Left lung (tissue), 10 donors: ENCODE measurements around the gene LSM11. TPM values are rescaled to one million over a fixed set of nuclear protein-coding genes. Genes with fewer than 3 reads are reported as not detected.

ENCODE experiments used
- ATAC-seq: fragments of 200-7000 bp; cut with Tn5 transposase; one replicate; pipeline ENCODE4 v1.9.1; 2020; ENCODE audit warnings: moderate library complexity
- DNase-seq, 4 donors: peaks; one replicate each; pipeline ENCODE4 v3.0.0-alpha.2; 2013 to 2020
- H3K27ac ChIP-seq, 2 donors: fragments of 200-600 bp; sonication (generic) in 1 of 2; one replicate each; pipeline versions ENCODE4 v1.5.0 to v1.8.0; 2020 to 2021
- H3K27me3 ChIP-seq, 2 donors: fragments of 200-600 bp; sonication (generic) in 1 of 2; one replicate each; pipeline versions ENCODE4 v1.5.0 to v1.8.0; 2020 to 2021
- H3K36me3 ChIP-seq, 2 donors: fragments of 200-600 bp; sonication (generic) in 1 of 2; one replicate each; pipeline versions ENCODE4 v1.5.0 to v1.8.0; 2020 to 2021
- H3K4me1 ChIP-seq, 2 donors: fragments of 200-600 bp; one replicate each; pipeline ENCODE4 v1.8.0; 2021
- H3K4me3 ChIP-seq, 2 donors: fragments of 200-600 bp; sonication (generic) in 1 of 2; one replicate each; pipeline versions ENCODE4 v1.5.0 to v1.8.0; 2020 to 2021; ENCODE audit warnings: mild to moderate bottlenecking in 1 of 2
- H3K9me3 ChIP-seq, 2 donors: fragments of 200-600 bp; sonication (generic) in 1 of 2; one replicate each; pipeline versions ENCODE4 v1.5.0 to v1.8.0; 2020 to 2021
- intact Hi-C, 2 donors: fragments of 100-400 bp; cut with DNase I; formaldehyde crosslinking; loops; one replicate each; pipeline versions ENCODE4 v1.11.2 to v1.14.2; 2022
- polyA plus RNA-seq, 6 donors: library from polyadenylated mRNA; unstranded; fragments of 120-200 nt; gene quantifications; one replicate each; pipeline ENCODE4 v1.2.1, GENCODE V29; 2013; ENCODE audit not compliant: insufficient read length in 6 of 6
- total RNA-seq, 2 donors: library from RNA; stranded (reverse); fragmentation: NEBNext Ultra II Directional; extraction: Animal tissue kit (Norgen Biotek cat#: 25700); gene quantifications; one replicate each; pipeline ENCODE4 v1.2.1, GENCODE V29; 2021
- TF ChIP-seq, protein P1 (sequence below), 2 donors: fragments of 200-600 bp; sonication (generic) in 1 of 2; IDR thresholded peaks; one replicate each; pipeline versions ENCODE4 v1.5.0 to v1.8.0; 2021; ENCODE audit warnings: antibody characterized with exemption in 2 of 2
- donor health status: DM: no; HTN: yes; CAD: no.
- donor health status: DM: no; HTN: no; CAD: no.

Gene LSM11
- total and polyA plus RNA-seq, 8 donors, result 3.0 to 8.1 (median 7.3) TPM

DNA sequence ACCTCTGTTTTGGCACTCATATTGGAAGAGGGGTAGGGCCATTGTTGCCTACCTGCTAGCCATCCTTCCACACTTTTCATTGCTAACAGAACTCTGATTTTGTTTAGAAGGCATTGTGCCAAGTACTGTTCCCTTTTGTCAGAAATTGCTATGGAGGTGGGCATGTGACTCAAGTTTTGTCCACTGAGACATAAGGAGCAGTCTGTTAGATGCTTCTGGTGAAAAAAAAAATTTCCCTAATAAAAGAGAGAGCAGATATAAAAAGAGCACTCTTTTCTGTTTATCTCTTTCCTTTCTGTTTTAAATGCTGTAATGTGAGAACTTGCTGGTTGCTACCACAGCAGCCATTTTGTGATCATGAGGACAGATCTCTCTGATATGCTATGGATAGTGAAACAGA, 34.2 kb upstream of the LSM11 start:
- intact Hi-C loops, result no loop called here
- H3K36me3 ChIP-seq, result no peaks in the 10 kb centered on the region
- H3K9me3 ChIP-seq, result no peaks in the 10 kb centered on the region
- TF ChIP-seq, protein P1, sequence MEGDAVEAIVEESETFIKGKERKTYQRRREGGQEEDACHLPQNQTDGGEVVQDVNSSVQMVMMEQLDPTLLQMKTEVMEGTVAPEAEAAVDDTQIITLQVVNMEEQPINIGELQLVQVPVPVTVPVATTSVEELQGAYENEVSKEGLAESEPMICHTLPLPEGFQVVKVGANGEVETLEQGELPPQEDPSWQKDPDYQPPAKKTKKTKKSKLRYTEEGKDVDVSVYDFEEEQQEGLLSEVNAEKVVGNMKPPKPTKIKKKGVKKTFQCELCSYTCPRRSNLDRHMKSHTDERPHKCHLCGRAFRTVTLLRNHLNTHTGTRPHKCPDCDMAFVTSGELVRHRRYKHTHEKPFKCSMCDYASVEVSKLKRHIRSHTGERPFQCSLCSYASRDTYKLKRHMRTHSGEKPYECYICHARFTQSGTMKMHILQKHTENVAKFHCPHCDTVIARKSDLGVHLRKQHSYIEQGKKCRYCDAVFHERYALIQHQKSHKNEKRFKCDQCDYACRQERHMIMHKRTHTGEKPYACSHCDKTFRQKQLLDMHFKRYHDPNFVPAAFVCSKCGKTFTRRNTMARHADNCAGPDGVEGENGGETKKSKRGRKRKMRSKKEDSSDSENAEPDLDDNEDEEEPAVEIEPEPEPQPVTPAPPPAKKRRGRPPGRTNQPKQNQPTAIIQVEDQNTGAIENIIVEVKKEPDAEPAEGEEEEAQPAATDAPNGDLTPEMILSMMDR (IDR thresholded peaks at IDR 0.05), result no peak
- H3K4me1 ChIP-seq, result no peaks in the 10 kb centered on the region
- H3K4me3 ChIP-seq, result no peak overlapping the region
- ATAC-seq (no peak), DNase-seq (no peak)
- H3K27ac ChIP-seq, result no peak overlapping the region
- no peaks in the 10 kb centered on the region for H3K27me3 ChIP-seq

DNA sequence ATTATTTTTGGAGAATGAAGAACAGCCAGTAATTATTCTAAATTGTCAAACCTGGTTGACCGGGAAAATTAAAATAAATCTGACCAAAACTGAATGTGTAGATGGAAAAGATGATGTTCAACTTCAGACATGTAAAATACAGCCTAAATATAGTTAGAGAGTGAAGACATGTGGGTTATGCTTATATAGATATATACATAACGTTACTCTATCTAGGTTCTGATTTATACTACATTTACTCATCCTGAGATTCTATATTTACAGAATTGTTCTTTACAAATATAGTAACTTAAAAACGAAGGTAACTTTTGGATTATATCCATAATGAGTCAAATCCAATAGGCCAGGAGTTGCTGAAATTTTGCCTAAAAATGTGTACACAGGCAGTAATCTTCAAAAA, 33.1 kb upstream of the LSM11 start:
- Histone ChIP-seq H3K27ac (no peak overlapping the region), H3K36me3 (no peaks in the 10 kb centered on the region), H3K9me3 (no peaks in the 10 kb centered on the region), H3K4me3 (no peak overlapping the region), H3K27me3 (no peaks in the 10 kb centered on the region), H3K4me1 (no peaks in the 10 kb centered on the region)
- TF ChIP-seq, protein P1 (IDR thresholded peaks at IDR 0.05), result no peak
- ATAC-seq (no peak), DNase-seq (no peak)
- intact Hi-C loops, result loop anchor here in 1 of 2 donors (10.0 kb wide), 1 partner anchor 386 kb away; no protein-coding TSS in a partner anchor

DNA sequence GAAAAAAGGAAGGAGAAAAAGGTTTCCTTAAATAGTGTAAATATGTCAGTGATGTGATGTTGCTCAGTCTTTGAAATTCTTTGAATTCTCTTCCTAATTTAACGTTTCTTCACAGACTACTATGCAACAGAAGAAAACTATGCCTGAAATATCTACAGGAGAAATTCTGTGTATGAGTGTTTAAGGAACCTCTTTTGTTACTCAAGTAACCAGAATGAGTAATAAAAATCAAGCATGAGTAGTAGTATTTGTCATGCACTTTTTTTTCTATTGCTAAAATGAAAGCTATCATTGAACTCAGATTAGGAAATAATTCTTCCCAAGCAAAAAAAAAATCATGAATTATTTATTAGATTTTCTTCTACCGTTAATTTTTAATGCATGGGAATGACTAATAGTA, 32.6 kb upstream of the LSM11 start:
- Histone ChIP-seq H3K27me3 (no peaks in the 10 kb centered on the region), H3K27ac (no peak overlapping the region), H3K4me3 (no peak overlapping the region), H3K4me1 (no peaks in the 10 kb centered on the region), H3K9me3 (no peaks in the 10 kb centered on the region), H3K36me3 (no peaks in the 10 kb centered on the region)
- intact Hi-C loops, result loop anchor here in 1 of 2 donors (10.0 kb wide), 1 partner anchor 386 kb away; no protein-coding TSS in a partner anchor
- ATAC-seq, result peak; percentile 16
- no peak for DNase-seq
- TF ChIP-seq, protein P1 (IDR thresholded peaks at IDR 0.05), result no peak

DNA sequence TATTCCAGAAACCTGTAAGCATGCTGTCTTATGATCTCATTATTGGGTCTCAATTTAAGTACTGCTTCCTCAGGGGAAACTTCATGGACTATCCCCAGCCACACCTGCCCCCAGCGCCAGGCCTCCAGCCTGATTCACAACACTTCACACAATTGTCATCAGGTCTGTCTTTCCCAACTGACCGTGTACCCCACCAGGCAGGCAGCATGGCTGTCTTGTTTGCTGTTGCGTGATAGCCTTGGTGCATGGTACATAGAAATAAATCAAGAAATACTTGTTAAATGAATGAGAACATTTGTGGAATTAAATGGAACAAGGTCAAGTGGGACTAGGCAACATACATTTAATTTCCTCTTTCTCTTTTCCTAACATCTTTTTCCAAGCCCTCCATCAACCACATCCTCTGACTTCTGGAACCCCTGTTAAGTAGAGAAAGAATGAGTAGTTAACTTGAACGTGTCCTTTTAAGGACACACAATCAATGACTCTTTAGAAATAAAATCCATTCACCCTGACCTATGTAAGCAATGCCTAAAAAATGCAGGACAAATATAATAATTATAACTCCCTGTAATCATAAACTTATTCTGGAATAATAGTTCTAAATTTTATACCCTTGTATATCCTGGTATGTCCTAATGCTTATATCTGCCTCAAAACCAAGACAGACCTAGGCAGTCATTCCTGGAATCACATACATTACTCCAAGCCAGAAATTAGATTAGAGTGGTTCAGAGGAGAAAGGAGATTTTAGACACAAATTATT, 29.5 kb upstream of the LSM11 start:
- intact Hi-C loops, result loop anchor here in 1 of 2 donors (10.0 kb wide), 1 partner anchor 389 kb away; no protein-coding TSS in a partner anchor
- DNase-seq (no peak), ATAC-seq (no peak)
- H3K9me3 ChIP-seq, result no peaks in the 10 kb centered on the region
- no peak overlapping the region for H3K4me3 ChIP-seq
- no peak overlapping the region for H3K27ac ChIP-seq
- no peaks in the 10 kb centered on the region for H3K4me1 ChIP-seq
- TF ChIP-seq, protein P1 (IDR thresholded peaks at IDR 0.05), result no peak
- H3K36me3 ChIP-seq, result no peaks in the 10 kb centered on the region
- H3K27me3 ChIP-seq, result no peaks in the 10 kb centered on the region

DNA sequence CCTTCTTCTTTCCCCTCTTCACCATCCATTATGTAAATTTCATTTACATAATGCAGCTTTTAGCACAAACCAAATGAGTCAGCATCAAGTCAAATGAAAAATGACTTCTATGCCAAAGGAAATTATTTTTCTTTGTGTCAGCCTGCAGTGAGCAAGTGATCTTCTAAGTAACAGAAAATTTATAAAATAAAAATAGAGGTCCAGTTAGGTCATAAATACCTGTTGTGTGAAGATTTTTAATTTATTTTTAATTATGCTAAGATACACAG, 29.0 kb upstream of the LSM11 start:
- no peaks in the 10 kb centered on the region for H3K36me3 ChIP-seq
- TF ChIP-seq, protein P1 (IDR thresholded peaks at IDR 0.05), result no peak
- H3K27ac ChIP-seq, result no peak overlapping the region
- no peaks in the 10 kb centered on the region for H3K4me1 ChIP-seq
- H3K4me3 ChIP-seq, result no peak overlapping the region
- ATAC-seq (no peak), DNase-seq (no peak)
- no peaks in the 10 kb centered on the region for H3K27me3 ChIP-seq
- no peaks in the 10 kb centered on the region for H3K9me3 ChIP-seq
- intact Hi-C loops, result loop anchor here in 1 of 2 donors (10.0 kb wide), 1 partner anchor 390 kb away; no protein-coding TSS in a partner anchor
